Fibroblast of mammary gland (primary cell): Measurements from ENCODE around the gene DNAJB13.

Experiments
- DNase-seq: peaks from one replicate; pipeline ENCODE4 v3.0.0-alpha.2; 2010; ENCODE audit warnings: low read depth
- H3K4me3 ChIP-seq: 2 replicates; pipeline ENCODE4 v1.5.1; 2011; ENCODE audit warnings: low read depth, mild to moderate bottlenecking, low read length, moderate library complexity; ENCODE audit not compliant: control insufficient read depth
- CTCF ChIP-seq: conservative IDR thresholded peaks from 2 replicates; pipeline ENCODE4 v1.5.1; 2011; ENCODE audit warnings: low read depth, low read length, inconsistent platforms; ENCODE audit not compliant: control insufficient read depth, insufficient read depth

DNAJB13 gene

GRCh38 chr11:73958521-73959141 is 7.8 kb downstream of the DNAJB13 start:
- no peak for TF ChIP-seq CTCF
- DNase-seq = no peak
- no peak overlapping the region for H3K4me3 ChIP-seq

DNA sequence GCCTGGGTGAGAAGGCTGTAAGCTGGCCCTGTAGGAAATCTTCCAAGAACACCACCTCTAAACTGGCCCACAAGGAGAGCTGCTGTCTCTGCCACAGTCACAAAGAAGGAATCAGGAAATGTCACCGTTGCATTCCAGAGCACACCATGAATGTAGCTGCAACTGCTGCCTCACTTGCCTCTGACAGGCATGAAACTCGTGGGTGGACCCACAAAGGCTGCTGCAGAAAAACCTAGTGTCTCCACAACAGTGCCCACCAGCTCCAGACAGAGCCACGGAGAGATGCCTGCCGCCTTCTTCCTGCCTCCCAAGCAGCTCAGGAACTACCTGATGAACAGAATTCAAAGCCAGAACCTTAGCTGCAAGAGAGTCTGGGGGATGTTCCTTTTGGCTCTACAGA is 10.5 kb downstream of the DNAJB13 start:
- TF ChIP-seq CTCF = no peak
- no peak overlapping the region for H3K4me3 ChIP-seq
- DNase-seq = no peak

DNA sequence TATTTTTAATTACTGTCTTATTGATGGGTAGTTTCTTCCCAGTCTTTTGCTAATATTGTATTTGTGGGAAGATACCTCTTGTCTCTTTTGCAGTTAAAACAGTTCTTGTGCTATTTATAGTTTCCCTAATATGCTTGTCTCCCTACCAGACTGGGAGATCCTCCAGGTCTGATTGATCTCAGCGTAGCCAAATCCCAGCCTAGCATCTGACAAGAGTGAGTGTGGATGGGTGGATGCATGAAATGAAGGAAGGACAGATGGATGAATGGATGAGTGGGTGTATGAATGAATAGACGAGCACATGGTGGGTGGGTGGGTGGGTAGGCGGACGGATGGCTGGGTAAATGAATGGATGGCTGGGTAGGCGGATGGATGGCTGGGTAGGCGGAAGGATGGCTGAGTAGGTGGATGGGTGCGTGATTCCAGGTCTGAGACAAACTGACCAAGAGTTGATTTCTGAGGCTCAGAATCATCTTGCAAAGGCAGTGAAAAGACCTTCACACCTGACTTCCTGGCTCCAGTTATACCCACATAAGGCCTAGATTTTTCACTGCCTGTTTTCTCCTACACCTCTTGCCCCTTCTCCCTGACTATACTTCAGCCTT is 11.4 kb downstream of the DNAJB13 start:
- TF ChIP-seq CTCF = no peak
- no peak overlapping the region for H3K4me3 ChIP-seq
- DNase-seq = peak; percentile 15

DNA sequence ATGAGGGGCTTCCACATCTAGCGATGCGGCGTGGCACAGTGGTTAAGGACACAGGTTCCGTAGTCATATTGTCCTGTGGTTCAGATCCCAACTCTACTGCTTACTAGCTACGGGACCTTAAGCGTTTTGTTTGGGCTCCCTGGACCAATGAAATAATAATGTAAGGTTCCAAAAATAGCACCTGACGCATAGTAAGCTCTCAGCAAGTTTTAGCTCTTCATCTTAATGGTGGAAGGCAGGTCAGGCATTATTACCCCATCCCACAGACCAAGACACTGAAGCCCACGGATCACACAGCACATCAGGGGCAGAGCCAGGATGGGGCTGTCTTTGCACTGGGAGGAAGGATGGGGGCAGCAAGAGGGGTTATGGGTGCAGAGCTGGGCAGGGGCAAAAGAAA is 13.0 kb downstream of the DNAJB13 start:
- no peak for TF ChIP-seq CTCF
- no peak for DNase-seq

DNA sequence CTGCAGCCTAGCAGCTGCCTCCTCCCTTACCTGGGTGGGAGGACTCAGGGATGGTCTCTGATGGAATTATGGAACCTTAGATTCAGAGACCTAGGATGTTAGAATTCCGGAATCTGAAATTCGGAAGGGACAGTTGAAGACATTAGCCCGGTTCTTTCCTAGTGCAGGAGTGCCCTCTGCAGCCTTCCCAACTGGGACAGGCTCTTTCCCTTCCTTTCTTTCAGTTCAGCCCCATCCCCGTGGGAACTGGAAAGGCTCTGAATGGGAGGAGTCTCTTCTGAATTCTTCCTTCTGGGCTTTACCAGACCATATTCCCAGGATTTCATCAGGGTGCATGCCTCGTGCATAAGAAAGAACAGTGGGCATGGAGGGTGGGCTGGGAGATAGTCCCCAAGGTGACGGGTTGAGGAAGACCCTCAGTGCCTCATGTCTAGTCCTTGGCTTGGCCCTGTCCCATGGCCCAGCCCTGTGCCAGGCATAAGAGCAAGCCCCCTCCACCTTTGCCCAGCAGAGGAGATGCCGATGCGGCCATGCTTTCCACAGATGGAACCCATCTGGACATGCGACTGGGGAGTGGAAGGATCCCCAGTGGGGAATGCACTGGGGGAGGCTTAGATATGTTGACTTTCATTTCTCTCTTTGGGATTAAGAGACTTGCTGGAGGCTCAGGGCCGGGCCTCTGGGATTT is 14.4 kb downstream of the DNAJB13 start:
- DNase-seq = peak; percentile 32
- H3K4me3 ChIP-seq = no peak overlapping the region
- TF ChIP-seq CTCF = no peak

More for the DNA sequence above, 13.0 kb downstream of the DNAJB13 start:
- H3K4me3 ChIP-seq = no peak overlapping the region

GRCh38 chr11:73965764-73966121 is 14.9 kb downstream of the DNAJB13 start:
- TF ChIP-seq CTCF = no peak
- no peak for DNase-seq
- H3K4me3 ChIP-seq = no peak overlapping the region
